ENCODE data around the gene MRM2.
"Not testable (repeated sequence)": the region's sequence is repeated elsewhere in the genome, so short reads cannot be mapped to it uniquely, and the experiment has no call there.

Gene MRM2

DNA sequence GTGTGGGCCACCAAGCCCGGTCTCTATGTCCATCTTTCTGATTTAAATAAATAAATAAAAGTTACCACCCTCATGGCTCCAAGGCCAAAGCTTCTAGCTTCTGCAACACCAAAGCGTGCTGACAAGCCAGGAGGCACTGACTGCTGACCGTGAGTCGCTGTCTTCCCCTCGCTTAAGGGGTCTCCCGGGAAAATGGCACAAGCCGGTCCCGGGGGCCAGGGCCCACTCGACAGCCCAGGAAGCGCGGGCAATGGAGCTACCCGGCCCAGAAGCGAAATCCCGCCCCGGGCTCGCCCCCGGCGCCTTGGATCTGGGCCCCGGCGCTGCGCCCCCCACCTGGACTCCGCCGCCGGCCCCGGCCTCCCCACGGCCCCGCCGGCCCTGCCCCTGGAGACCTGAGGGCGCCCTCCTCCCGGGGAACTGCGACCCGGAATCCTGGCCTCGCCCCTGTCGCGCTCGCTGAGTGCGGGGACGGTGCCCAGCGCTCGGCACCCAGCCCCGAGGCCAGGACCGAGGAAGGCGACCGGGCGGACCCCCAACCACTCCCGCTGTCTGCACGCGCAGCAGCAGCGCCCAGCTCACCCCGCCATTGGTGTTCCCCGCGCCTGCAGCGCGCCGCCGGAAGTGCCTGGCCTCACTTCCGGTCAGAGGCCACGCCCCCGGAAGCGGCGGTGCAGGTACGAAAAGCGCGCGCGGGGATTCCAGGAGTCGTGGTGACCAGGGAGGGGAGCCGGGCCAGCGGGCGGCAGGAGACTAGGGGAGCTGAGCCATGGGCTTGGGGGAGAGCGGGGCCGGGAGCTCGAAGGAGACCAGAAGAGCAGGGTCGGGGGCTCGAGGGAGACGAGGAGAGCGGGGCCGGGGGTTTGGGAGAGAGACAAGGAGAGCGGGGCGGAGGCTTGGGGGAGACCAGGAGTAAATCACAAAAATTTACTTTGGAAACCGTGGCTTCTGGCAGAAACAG, at the start of gene MRM2, which contains the start of gene NUDT1:
TSS of gene MRM2 (minus strand) at position 626 of the 961 bp plus-strand sequence. CDS start at position 590, 36 bp downstream.
TSS of gene NUDT1 (plus strand) at position 647 of the 961 bp plus-strand sequence. CDS start 2,349 bp downstream, outside the sequence.
- peak; percentile 76 for DNase-seq (ENCODE audit: low spot score)

DNA sequence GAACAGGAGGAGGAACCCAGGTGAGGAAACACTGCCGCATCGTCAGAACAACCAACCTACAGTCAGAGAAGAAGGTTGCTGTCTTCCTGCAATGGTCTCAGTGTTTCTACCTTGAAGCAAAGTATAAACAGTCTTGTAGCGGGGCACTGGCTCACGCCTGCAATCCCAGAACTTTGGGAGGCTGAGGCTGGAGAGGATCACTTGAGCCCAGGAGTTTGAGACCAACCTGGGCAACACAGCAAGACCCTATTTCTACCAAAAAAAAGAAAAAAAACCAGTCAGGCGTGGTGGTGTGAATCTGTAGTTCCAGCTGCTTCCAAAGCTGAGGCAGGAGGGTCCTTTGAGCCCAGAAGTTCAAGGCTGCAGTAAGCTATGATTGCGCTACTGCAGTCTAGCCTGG, 48.9 kb upstream of the MRM2 start:
- no peak for DNase-seq (ENCODE audit: low spot score)

DNA sequence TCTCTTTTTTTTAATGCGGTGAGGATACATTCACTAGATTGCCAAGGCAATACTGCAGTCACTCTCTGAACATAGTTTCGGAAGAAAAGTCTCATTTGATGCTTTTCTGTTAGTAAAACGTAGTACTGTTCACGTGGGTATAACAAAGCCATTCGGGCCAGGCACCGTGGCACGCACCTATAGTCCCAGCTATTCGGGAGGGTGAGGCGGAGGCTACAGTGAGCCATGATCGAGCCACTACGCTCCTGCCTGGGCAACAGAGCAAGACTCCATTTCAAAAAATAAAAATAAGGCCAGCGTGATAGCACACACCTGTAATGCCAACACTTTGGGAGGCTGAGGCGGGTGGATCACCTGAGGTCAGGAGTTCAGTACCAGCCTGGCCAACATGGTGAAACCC, 47.6 kb upstream of the MRM2 start:
- no peak for DNase-seq (ENCODE audit: low spot score)

DNA sequence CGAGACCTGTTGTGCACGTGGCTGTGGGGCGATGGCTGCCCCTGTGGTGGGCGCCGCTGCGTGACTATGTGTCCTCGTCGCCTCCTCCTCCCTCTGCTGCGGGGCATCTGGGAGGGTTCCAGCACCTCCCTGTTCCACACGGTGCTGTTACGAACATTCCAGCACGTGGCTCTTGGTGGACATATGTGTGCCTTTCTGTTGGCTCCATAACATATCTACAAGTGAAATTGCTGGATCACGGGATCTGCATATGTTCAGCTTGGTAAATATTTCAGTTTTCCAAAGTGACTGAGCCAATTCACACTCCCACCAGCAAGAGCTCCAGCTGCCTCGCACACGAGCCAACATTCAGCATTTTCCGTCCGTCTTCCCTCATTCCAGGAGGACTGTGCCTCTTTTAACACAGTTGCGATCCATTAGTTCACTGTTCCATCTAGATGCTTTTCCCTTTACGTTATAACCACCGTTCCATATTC, 47.1 kb upstream of the MRM2 start:
- DNase-seq (ENCODE audit: low spot score): no peak

DNA sequence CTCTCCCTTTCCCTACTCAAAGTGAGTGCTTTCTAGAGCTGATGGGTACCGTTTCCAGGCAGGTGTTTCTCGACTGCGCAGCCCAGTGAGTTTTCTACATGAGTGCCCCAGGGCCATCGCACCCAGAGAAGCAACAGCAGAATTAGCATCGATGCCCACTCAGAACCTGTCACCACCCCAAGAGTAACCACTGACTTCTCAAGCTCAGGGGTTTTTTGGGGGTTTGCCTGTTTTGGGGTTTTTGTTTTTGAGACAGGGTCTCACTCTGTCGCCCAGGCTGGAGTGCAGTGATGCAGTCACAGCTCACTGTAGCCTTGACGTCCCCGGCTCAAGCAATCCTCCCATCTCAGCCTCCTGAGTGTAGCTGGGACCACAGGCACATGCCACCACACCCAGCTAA, 46.5 kb upstream of the MRM2 start:
- no peak for DNase-seq (ENCODE audit: low spot score)

DNA sequence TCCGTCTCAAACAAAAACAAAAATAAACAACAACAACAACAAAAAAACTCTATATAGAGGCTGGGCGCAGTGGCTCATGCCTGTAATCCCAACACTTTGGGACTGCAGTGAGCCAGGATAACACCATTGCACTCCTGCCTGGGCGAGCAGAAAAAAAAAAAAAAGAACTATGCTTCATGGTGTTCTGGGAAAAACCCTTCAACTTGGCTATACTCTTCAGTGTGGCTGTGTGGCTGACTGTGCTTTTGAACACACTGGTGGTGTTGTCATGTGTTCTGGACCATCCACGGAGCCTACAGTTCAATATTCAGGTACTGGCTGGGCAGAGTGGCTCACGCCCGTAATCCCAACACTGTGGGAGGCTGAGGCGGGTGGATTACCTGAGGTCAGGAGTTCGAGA, 45.7 kb upstream of the MRM2 start:
- no peak for DNase-seq (ENCODE audit: low spot score)

DNA sequence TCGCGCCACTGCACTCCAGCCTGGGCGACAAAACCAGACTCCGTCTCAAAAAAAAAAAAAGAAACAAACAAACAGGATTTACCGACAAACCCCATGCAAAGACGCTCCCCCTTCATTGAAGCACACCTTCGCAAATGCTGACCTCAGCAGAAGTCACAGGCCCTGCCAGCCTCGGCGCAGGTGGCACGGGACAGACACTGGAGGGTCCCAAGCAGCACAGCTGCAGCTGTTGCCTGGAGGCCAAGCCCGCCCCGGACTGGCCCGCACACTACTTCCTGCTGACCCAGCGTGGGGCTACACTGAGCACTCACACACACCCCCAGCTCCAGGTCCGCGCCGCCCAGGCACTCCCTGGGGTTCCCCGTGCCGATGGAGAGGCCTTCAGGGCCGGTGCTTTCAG, 41.1 kb upstream of the MRM2 start:
- DNase-seq (ENCODE audit: low spot score): no peak

DNA sequence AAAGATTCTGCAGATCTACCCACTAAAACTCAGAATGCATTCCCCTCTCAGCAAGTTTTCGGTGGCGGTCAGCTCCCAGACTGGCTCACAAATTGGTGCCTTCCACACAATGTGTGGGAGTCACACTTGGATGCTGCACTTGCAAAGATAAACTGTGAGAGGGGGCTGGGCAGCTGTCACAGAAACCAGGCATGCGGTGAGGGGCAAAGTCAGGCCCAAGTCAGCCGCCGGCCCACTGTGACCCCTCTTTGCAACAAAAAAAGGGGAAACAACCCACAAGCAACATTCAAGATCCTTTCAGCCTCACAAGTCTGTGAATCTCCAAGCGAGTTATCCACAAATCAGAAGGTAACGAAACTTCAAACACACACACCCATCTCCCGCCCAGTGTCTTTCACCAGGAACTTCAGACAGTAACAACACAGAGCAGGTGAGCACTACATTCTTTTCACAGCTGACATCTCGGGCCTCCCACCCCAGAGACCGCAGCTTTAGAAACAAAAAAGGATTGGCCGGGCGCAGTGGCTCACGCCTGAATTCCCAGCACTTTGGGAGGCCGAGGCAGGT, 40.3 kb upstream of the MRM2 start:
- DNase-seq (ENCODE audit: low spot score): no peak

DNA sequence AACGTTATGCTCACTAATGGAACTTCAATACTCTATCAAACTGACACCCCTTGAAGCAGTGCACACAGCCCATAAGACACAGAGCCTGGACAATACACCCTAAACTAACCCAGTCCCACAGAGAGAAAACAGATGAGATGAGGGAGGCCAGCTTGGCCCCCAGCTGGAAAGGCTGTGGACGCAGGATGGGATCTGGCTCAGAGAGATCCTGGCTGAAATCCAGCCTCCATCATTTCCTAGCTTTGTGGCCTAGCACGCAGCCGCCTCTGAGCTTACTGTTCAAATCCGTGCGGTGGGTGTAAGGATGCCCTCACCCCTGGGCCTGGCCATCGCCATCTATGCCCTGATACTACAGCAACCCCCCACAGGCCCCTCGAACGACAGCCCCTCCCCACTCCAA, 39.5 kb upstream of the MRM2 start:
- DNase-seq (ENCODE audit: low spot score): no peak

DNA sequence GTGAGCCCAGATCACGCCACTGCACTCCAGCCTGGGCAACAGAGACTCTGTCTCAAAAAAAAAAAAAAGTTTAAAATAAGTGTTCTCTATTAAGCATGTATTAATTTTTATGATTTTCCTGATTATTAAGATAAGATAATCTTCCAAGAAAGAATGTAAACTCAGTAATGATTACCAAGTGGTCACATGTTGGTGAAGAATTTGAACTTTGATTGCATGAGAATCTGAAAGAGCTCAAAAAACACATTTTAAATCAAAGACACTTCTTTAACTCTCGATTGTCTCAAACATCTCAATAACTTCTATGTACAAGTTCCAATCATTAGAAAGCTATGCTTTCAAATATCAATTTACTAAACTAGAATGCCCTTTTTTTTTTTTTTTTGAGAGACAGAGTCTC, 38.4 kb upstream of the MRM2 start:
- no peak for DNase-seq (ENCODE audit: low spot score)

DNA sequence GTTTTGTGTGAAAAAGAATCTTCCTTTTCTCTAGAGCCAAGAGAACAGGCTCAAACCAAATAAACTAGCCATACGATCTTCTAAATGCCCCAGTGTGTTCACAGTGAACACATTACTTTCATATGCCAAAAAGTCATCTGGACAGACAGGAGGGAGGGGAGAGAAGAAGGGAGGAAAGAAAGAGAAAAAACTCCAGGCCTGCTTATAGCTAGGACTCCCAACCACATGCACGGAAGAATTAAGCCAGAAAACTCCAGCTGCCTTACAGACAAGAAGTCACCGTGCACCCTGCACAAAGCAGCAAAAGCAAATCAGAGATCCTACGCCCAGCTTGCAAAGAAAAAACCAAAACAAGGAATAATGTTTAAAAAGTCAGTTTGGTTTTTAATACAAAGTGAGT, 37.9 kb upstream of the MRM2 start:
- no peak for DNase-seq (ENCODE audit: low spot score)

DNA sequence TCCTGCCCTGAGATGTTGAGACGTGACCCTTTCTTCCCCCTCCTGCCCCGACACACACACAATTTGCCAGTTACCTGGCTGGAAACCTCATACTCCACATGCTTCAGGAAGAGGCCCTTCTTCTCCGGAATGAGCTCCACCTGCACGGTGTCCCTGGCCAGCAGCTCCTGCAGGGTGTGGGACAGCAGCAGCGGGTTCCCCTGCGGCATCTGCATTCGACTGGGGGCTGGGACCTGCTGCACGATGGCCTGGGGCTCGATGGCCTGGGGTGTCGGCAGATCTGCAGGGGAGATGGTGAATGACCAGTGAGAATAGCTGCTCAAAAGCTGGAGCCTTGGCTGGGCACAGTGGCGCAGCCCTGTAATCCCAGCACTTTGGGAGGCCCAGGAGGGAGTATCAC, 36.0 kb upstream of the MRM2 start:
- no peak for DNase-seq (ENCODE audit: low spot score)

DNA sequence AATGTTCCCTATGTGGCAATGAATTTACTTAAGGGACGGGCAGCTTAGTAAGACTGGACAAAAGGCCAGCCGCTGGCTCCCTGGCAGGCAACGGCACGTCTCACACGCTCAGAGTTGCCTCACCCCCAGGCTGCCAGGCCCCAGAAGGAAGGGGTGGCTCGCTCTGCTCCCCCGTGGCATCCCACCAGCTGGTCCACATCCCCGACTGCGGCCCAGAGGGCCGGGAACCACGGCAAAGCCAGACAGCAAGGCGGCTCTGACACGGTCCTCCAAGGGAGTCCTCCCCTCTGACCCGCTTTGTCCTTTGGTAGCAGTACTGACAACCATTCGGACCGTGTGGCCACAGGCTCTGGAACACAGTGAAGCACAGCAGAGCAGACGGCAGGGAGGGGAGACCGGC, 34.1 kb upstream of the MRM2 start:
- DNase-seq (ENCODE audit: low spot score): no peak

DNA sequence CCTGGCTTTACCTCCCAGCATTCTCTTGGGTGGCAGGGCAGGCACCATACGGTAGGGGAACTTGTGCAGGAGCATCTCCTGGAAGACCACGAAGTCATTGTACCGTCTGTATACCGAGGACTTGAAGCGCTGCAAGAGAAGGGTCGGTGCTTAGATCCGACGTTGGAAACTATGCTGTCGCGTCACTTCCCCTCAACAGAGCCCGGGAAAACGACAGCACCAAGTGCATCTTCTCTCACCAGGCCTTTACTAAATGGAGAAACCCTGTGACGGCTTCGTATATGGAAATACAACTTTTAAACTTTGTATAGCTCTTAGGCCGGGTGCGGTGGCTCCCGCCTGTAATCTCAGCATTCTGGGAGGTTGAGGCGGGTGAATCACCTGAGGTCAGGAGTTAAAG, 33.1 kb upstream of the MRM2 start:
- no peak for DNase-seq (ENCODE audit: low spot score)

DNA sequence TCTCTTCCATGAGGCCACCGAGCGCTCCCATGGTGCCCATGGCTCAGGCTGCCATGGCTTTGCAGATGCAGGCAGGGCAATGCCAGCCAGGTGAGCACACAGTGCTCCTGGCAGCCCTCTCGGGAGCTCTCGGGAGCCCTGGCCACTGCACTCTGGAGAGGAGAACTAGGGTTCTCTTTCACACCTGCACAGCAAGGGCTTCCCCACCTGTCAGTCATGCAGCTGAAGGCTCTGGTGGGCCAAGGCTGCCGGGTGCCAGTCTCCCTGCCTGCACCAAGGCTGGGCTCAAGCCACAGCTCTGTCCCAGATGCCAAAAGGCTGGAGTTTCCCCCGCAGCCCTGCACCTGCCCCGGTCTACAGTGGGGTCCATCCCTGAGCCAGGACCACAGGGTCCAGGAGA, 32.7 kb upstream of the MRM2 start:
- DNase-seq (ENCODE audit: low spot score): no peak

DNA sequence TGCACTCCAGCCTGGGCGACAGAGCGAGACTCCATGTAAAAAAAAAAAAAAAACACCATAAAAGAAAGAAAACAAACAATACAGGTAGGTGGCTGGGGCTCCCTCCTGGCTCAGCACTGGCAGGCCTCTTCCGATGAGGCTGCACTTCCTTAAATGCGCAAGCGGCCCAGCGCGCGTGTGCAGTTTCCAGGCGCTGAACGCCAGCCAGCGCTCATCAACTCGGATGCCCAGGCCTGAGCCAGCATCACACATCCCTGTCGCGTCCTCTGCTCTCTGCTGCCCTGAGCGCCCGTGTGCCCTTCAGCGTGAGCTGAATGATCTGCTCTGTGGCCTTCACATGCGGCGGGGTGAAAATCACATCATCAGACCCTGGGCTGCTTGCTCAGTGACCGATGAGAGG, 31.9 kb upstream of the MRM2 start:
- no peak for DNase-seq (ENCODE audit: low spot score)

DNA sequence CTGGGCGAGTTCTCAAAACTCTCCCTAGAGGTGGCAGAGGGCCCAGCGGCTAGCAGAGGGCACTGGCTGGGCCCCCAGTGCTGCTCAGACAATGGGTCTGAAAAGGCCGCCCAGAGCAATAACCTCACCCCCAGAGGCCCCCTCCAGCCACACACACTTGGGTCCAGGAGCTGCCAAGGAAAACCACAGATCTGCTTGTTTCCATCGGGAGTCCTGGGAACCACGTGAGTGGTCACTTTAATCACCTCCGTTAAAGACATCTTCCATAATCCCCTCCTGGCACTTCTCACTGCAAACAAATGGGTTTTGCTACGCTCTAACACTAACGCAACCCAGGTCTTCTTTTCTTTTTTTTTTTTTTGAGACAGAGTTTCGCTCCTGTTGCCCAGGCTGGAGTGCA, 30.0 kb upstream of the MRM2 start:
- DNase-seq (ENCODE audit: low spot score): no peak

DNA sequence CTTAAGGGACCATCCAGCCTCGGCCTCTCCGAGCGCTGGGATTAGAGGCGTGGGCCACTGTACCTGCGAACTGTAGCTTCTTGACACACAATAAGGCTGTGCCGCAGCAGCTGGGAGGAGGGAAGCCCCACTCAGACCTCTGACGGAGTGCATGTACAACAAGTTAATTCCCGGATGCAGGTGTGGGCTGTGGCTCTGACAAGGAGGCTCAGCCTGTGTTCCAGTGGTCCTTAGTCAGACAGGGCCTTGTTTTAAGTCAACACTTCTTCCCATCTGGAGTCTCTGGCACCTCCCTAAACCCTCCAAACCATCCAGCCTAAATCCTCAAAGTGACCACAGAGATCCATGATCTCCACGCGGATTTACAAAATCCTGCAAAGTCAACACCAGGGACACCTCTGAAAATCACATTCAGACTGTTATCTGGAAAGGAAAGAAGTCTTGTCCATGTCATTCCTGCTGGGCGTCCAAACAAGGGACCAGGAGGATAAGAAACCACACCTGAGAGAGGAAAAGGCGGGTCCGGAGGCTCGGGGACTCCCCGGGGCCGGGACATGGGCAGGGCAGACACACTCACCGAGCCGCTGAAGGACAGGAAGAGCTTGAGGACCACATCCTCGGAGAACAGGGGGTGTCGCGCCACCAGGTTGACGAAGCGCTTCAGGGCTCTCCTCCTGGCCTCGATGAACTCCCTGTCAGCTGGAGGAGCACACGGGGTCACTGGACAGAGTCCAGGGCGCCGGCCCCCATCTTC, 29.4 kb upstream of the MRM2 start:
- no peak for DNase-seq (ENCODE audit: low spot score)

DNA sequence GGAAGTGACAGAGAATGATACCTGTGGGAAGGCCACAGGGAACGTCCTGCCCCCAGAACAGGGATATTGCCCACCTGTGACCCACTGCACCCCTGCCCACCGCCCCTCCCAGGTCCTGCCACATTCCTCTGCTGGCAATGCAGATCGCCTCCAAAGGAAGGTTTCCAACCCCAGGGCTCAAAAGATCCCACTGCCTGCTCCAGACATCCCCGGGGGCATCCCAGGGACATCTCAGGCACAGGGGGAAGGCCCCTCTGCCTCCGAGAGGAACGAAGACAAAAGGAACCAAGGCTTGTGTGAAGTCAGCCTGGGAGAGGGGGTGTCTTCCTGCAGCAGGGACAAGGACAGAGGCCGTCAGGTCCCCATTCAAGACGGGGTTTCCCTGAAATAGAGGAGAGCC, 28.5 kb upstream of the MRM2 start:
- DNase-seq (ENCODE audit: low spot score): no peak

DNA sequence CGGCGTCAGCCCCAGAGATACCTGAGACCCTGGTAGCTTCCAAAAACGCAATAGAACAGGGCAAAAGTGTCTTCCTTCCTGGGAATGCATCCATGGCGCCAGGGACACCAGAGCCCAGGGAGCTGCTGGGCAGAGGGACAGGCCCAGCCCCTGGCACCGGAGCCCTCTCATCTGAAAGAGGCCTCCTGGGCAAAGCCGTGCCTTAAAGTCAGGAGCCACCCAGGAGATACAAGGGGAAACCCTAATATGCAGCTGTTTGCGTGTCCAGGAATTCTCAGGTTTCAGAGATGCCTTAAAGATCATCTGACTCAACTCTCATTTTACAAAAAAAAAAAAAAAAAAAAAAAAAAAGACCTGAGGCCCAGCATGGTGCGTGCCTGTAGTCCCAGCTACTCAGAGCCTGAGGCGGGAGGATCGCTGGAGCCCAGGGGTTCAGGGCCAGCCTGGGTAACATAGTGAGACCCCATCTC, 28.0 kb upstream of the MRM2 start:
- DNase-seq (ENCODE audit: low spot score): no peak

DNA sequence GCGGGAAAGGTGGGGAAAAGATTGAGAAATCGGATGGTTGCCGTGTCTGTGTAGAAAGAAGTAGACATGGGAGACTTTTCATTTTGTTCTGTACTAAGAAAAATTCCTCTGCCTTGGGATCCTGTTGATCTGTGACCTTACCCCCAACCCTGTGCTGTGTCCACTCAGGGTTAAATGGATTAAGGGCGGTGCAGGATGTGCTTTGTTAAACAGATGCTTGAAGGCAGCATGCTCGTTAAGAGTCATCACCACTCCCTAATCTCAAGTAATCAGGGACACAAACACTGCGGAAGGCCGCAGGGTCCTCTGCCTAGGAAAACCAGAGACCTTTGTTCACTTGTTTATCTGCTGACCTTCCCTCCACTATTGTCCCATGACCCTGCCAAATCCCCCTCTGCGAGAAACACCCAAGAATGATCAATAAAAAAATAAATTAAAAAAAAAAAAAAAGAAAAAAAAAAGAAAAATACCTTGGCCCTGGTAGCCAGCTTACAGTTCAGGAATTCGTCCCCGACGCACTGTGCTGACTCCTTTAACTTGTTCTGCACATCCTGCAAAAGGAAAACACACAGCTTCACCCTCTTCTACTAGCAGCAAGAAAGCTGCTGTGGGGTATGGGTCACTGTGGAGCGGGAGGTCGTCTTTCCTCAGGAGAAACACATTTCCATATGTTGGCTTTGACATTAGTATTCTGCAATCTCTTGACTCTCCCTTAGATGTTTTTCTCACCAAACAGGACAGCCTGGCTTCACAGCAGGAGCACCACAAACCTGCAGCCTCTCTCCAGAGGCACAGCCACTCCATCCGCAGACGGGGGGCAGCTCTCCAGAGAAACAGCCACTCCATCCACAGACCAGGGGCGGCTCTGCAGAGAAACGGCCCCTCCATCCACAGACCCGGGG, 27.3 kb upstream of the MRM2 start:
- DNase-seq (ENCODE audit: low spot score): not testable (repeated sequence)

DNA sequence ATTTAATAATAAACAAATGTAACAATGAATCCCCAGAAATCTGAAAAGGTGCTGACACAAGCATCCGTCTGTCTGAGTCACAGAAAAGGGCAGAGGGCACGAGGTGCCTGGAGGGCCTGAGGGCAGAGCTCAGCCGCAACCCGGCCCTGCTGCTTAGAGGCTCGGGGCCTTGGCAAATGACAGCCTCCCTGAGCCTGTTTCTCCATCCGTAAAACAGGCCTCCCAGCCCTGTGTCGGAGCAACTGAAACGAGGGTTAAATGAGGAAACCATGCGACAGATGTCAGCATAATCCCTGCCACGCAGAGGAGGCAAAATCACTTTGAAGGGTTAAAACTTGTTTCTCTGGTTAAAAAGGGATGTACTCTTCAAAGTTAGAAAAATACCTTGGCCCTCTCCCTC, 24.9 kb upstream of the MRM2 start:
- no peak for DNase-seq (ENCODE audit: low spot score)

Measured in hematopoietic multipotent progenitor cell treated with erythropoietin and hydrocortisone succinate and interleukin-3 and kit ligand, for 17 days (in vitro differentiated cells).